Adrenal gland (tissue), 12 donors: ENCODE measurements around the gene MAN2A2. TPM values are rescaled to one million over a fixed set of nuclear protein-coding genes. Genes with fewer than 3 reads are reported as not detected.
A peak's percentile ranks its signal among the peaks of the same experiment; 100 is the strongest.

Source experiments
- DNase-seq, 7 donors: peaks; one replicate each; pipeline ENCODE4 v3.0.0-alpha.2; 2019 to 2020
- H3K27ac ChIP-seq, 5 donors: fragments of 200-600 bp; sonication (generic) in 4 of 5; 1 replicate in 3 of 5; 2 replicates in 2 of 5; pipeline versions ENCODE4 v1.5.1 to v1.8.0; 2016 to 2020; ENCODE audit warnings: mild to moderate bottlenecking in 1 of 5
- H3K27me3 ChIP-seq: fragments of 200-600 bp; 2 replicates; pipeline ENCODE4 v1.8.0; 2021
- H3K36me3 ChIP-seq, 2 donors: fragments of 200-600 bp; replicated peaks in 1 of 2; 1 replicate in 1 of 2; 2 replicates in 1 of 2; pipeline versions ENCODE4 v1.5.1 to v1.8.0; 2018 to 2022
- H3K4me1 ChIP-seq, 2 donors: fragments of 200-600 bp; replicated peaks in 1 of 2; 1 replicate in 1 of 2; 2 replicates in 1 of 2; pipeline versions ENCODE4 v1.5.1 to v1.8.0; 2018 to 2021
- H3K4me3 ChIP-seq, 4 donors: fragments of 200-600 bp; sonication (generic) in 3 of 4; one replicate each; pipeline ENCODE4 v1.5.1; 2016 to 2018
- H3K9me3 ChIP-seq, 3 donors: fragments of 200-600 bp; sonication (generic) in 1 of 3; replicated peaks in 1 of 3; 1 replicate in 2 of 3; 2 replicates in 1 of 3; pipeline versions ENCODE4 v1.5.1 to v1.8.0; 2016 to 2021
- POLR2A ChIP-seq, 2 donors: fragments of 450-650 bp; IDR thresholded peaks; one replicate each; pipeline ENCODE4 v1.6.1; 2017; ENCODE audit warnings: antibody characterized with exemption in 2 of 2, mild to moderate bottlenecking in 2 of 2, moderate library complexity in 1 of 2
- WGBS, 4 donors: extraction: QIAGEN DNeasy Blood & Tissue Kit in 2 of 4; methylation state at CpG; one replicate each; pipeline versions ENCODE4 v1.1.5 to v1.1.7; 2013 to 2017; 5-methylcytosine and 5-hydroxymethylcytosine counted together
- intact Hi-C, 2 donors: fragments of 100-400 bp; cut with DNase I; formaldehyde crosslinking; loops; one replicate each; pipeline versions ENCODE4 v1.14.1 to v1.15.0; 2022 to 2023
- polyA plus RNA-seq, 3 donors: library from polyadenylated mRNA; stranded (reverse); fragments of 200-250 nt in 2 of 3; fragments of 350-450 nt in 1 of 3; fragmentation: Illumina TruSeq in 1 of 3; extraction: RNeasy Lipid Tissue Mini Kit (QIAGEN cat#74804) in 1 of 3; gene quantifications; one replicate each; pipeline ENCODE4 v1.2.3, GENCODE V29; 2013 to 2014
- total RNA-seq, 9 donors: library from RNA; depleted of rRNA in 4 of 9; stranded (reverse); fragments of >200 nt in 4 of 9; fragments of 120-200 nt in 1 of 9; fragmentation: NEBNext Ultra II Directional in 1 of 9; extraction: Animal tissue kit (Norgen Biotek cat#: 25700) in 1 of 9; gene quantifications; one replicate each; pipeline versions ENCODE4 v1.1.0 to v1.2.4, GENCODE V29; 2013 to 2023
- TF ChIP-seq, protein P1 (sequence below), 6 experiments: fragments of 450-650 bp in 4 of 6; fragments of 200-600 bp in 2 of 6; sonication (generic) in 1 of 6; IDR thresholded peaks; 1 replicate in 5 of 6; 2 replicates in 1 of 6; pipeline versions ENCODE4 v1.5.1 to v1.8.0; 2016 to 2021; ENCODE audit warnings: antibody characterized with exemption in 6 of 6, mild to moderate bottlenecking in 2 of 6, moderate library complexity in 1 of 6
- donor health status: healthy with polysubstance abuse.
- donor health status: Bipolar disorder and iron deficiency.
- donor health status: DM: yes; HTN: yes; CAD: no.
- donor health status: DM: no; HTN: no; CAD: no.
- donor health status: DM: no; HTN: no; CAD: no.
- donor health status: DM: yes; HTN: yes; CAD: no.

The MAN2A2 gene
- total and polyA plus RNA-seq, 12 donors, result 13.3 to 94.6 (median 64.6) TPM

DNA sequence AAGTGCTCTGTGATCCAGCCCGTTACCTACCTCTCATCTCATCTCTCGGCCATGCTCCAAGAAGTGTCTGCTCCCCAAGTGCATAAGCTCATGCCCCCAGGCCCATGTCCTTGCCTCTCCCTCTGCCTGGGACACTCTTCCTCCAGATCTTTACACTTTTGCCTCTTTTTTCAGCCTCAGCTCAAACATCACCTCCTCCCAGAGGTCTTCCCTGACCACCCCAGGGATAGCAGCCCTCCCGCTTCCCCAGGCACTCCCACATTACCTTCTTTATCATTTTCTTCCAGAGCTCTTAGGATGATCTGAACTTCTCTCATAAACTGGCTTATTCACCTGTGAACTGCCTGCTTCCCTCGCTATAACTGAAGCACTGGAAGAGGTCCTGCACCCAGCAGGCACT lies 37.4 kb upstream of the MAN2A2 start:
- WGBS, 4 donors, result 87 to 98% (median 92%) methylated on average over 4 of the region's 4 CpGs
- intact Hi-C loops, result no loop called here
- H3K4me1 ChIP-seq, result peaks cover 5 to 17% of the 10 kb centered on the region in 2 donors
- no peak overlapping the region for H3K27ac ChIP-seq
- H3K27me3 ChIP-seq, result no peaks in the 10 kb centered on the region
- no peak overlapping the region for H3K4me3 ChIP-seq
- H3K9me3 ChIP-seq, result no peaks in the 10 kb centered on the region
- H3K36me3 ChIP-seq, result no peaks in the 10 kb centered on the region
- TF ChIP-seq POLR2A (IDR thresholded peaks at IDR 0.05), result no peak
- TF ChIP-seq, protein P1, sequence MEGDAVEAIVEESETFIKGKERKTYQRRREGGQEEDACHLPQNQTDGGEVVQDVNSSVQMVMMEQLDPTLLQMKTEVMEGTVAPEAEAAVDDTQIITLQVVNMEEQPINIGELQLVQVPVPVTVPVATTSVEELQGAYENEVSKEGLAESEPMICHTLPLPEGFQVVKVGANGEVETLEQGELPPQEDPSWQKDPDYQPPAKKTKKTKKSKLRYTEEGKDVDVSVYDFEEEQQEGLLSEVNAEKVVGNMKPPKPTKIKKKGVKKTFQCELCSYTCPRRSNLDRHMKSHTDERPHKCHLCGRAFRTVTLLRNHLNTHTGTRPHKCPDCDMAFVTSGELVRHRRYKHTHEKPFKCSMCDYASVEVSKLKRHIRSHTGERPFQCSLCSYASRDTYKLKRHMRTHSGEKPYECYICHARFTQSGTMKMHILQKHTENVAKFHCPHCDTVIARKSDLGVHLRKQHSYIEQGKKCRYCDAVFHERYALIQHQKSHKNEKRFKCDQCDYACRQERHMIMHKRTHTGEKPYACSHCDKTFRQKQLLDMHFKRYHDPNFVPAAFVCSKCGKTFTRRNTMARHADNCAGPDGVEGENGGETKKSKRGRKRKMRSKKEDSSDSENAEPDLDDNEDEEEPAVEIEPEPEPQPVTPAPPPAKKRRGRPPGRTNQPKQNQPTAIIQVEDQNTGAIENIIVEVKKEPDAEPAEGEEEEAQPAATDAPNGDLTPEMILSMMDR (IDR thresholded peaks at IDR 0.05), result no peak
- no peak for DNase-seq

DNA sequence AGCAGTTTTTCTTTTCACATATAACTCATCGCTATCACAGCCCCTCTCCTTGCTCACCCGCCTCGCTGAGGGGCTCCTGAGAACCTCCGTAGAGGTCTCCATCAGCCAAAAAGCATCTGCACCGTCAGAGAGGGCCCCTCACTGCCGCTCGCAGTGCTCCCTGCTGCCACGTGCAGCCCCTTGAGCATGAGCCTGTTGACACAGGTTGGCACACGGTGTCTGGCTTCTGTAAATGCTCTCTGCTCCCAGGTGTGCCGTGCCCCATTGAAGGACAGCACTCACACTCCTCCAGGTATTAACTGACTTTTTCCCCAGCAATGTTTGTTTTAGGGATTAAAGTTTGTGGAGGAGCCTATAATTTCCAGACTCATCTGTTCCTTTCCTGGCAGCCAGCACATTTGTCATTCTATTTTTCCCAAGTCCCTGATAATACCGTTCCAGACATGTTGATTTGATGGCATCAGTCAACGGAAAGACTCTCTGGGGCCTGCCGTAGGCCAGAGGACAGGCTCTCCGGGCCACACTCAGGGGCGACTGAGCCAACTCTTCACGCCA lies 36.9 kb upstream of the MAN2A2 start:
- H3K4me3 ChIP-seq, result no peak overlapping the region
- no peaks in the 10 kb centered on the region for H3K27me3 ChIP-seq
- WGBS, 4 donors, result 58 to 60% (median 59%) methylated on average over 12 to 16 of the region's 16 CpGs
- no peaks in the 10 kb centered on the region for H3K9me3 ChIP-seq
- peaks cover 8 to 20% of the 10 kb centered on the region in 2 donors for H3K4me1 ChIP-seq
- H3K36me3 ChIP-seq, result no peaks in the 10 kb centered on the region
- intact Hi-C loops, result no loop called here
- TF ChIP-seq, protein P1 (IDR thresholded peaks at IDR 0.05), result no peak
- no peak for TF ChIP-seq POLR2A (IDR thresholded peaks at IDR 0.05)
- DNase-seq, result no peak
- no peak overlapping the region for H3K27ac ChIP-seq

DNA sequence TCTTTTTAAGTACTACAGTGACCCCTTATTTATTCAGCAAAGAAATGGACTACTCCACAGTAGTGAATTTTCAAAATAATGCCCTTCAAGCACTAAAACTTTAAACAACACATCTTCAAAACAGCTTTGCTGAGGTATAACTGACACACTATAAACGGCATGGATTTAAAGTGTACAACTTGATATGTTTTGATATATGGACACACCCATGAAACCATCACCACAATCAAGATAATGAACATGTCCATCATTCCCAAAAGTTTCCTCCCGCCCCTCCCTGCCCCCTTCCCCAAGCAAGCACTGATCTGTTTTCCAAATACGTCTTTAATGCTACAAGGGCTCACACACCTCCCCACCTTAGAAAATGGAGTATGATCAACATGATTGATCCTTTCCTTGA lies 36.3 kb upstream of the MAN2A2 start:
- 68 to 81% (median 74%) methylated on average over 3 of the region's 3 CpGs for WGBS, 4 donors
- DNase-seq, result no peak
- intact Hi-C loops, result no loop called here
- H3K9me3 ChIP-seq, result no peaks in the 10 kb centered on the region
- no peak for TF ChIP-seq POLR2A (IDR thresholded peaks at IDR 0.05)
- TF ChIP-seq, protein P1 (IDR thresholded peaks at IDR 0.05), result no peak
- H3K36me3 ChIP-seq, result no peaks in the 10 kb centered on the region
- H3K27me3 ChIP-seq, result no peaks in the 10 kb centered on the region
- no peak overlapping the region for H3K4me3 ChIP-seq
- no peak overlapping the region for H3K27ac ChIP-seq
- peaks cover 8 to 20% of the 10 kb centered on the region in 2 donors for H3K4me1 ChIP-seq

DNA sequence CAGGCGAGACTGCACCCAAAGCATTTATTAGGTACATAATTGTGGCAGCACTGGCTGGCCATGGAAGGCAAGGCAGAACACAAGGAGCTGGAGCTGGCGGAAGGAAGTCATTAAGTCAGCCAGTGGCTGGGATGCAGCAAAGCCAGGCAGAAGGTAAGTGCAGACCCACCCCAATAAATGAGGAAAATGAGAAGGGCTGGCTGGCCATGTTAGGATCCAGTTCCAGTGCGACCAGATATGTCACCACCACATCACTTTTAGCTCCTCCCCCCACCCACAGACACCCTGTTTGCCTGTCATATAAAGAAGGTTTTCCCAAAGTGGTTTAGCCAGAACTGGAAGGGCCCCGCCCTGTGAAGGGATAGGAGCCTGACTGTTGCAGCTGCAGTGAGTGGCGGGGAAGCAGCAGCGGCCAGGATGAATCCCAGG lies 34.8 kb upstream of the MAN2A2 start, which contains the start of gene FURIN:
TSS of gene FURIN (plus strand) at position 328 of the 429 bp plus-strand sequence. CDS start 7,153 bp downstream, outside the sequence.
- TF ChIP-seq, protein P1 (IDR thresholded peaks at IDR 0.05), result no peak
- no peak for TF ChIP-seq POLR2A (IDR thresholded peaks at IDR 0.05)
- H3K27ac ChIP-seq, result peak within 1 kb of the TSS in 4 of 5 donors; percentile 15 to 89 (median 64)
- H3K4me3 ChIP-seq, result no peak within 1 kb of the TSS
- intact Hi-C loops, result no loop called here
- 88 to 93% (median 92%) methylated on average over 6 of the region's 6 CpGs for WGBS, 4 donors
- H3K36me3 ChIP-seq, result no peaks in the 10 kb centered on the region
- no peak for DNase-seq
- no peaks in the 10 kb centered on the region for H3K9me3 ChIP-seq
- H3K27me3 ChIP-seq, result no peaks in the 10 kb centered on the region
- peaks cover 17 to 32% of the 10 kb centered on the region in 2 donors for H3K4me1 ChIP-seq
